ENCODE measurements around the gene RIC8B. TPM values are rescaled to one million over a fixed set of nuclear protein-coding genes. Genes with fewer than 3 reads are reported as not detected.

The RIC8B gene
- total and polyA plus RNA-seq, 5 donors, result 9.0 to 24.2 (median 20.4) TPM

- no peak for DNase-seq
- Histone ChIP-seq H3K4me1 (ENCODE audit: control insufficient read depth, insufficient read depth, low read length) (peaks cover 4% of the 10 kb centered on the region), H3K9me3 (ENCODE audit: control insufficient read depth, low read length) (no peaks in the 10 kb centered on the region), H3K4me3 (ENCODE audit: low read length) (no peak overlapping the region), H3K27ac (ENCODE audit: low read length) (no peak overlapping the region), H3K27me3 (ENCODE audit: control insufficient read depth, insufficient read depth) (no peaks in the 10 kb centered on the region)
- intact Hi-C loops (cut with DNase I), result no loop called here
- WGBS, result 94% methylated on average over 5 of the region's 5 CpGs
- ATAC-seq, result no peak
Measured at GRCh38 chr12:106851306-106851705, 76.8 kb downstream of the RIC8B start.

- intact Hi-C loops (cut with DNase I), result no loop called here
- Histone ChIP-seq H3K27me3 (ENCODE audit: control insufficient read depth, insufficient read depth) (no peaks in the 10 kb centered on the region), H3K9me3 (ENCODE audit: control insufficient read depth, low read length) (no peaks in the 10 kb centered on the region), H3K4me3 (ENCODE audit: low read length) (no peak overlapping the region), H3K27ac (ENCODE audit: low read length) (no peak overlapping the region), H3K4me1 (ENCODE audit: control insufficient read depth, insufficient read depth, low read length) (peaks cover 4% of the 10 kb centered on the region)
- DNase-seq, result no peak
- 93% methylated on average over 4 of the region's 4 CpGs for WGBS
- ATAC-seq, result no peak
Measured at GRCh38 chr12:106854723-106855122, 80.2 kb downstream of the RIC8B start.

GRCh38 chr12:106855221-106855758 is 80.8 kb downstream of the RIC8B start:
- 83% methylated on average over 2 of the region's 2 CpGs for WGBS
- Histone ChIP-seq H3K4me1 (ENCODE audit: control insufficient read depth, insufficient read depth, low read length) (peaks cover 1% of the 10 kb centered on the region), H3K9me3 (ENCODE audit: control insufficient read depth, low read length) (no peaks in the 10 kb centered on the region), H3K27me3 (ENCODE audit: control insufficient read depth, insufficient read depth) (no peaks in the 10 kb centered on the region), H3K4me3 (ENCODE audit: low read length) (no peak overlapping the region), H3K27ac (ENCODE audit: low read length) (no peak overlapping the region)
- ATAC-seq (no peak), DNase-seq (no peak)
- intact Hi-C loops (cut with DNase I), result no loop called here

- H3K27me3 ChIP-seq (ENCODE audit: control insufficient read depth, insufficient read depth), result no peaks in the 10 kb centered on the region
- ATAC-seq, result no peak
- no peak for DNase-seq
- intact Hi-C loops (cut with DNase I), result no loop called here
- H3K27ac ChIP-seq (ENCODE audit: low read length), result no peak overlapping the region
- no peak overlapping the region for H3K4me3 ChIP-seq (ENCODE audit: low read length)
- WGBS, result 97% methylated on average over 3 of the region's 3 CpGs
- no peaks in the 10 kb centered on the region for H3K9me3 ChIP-seq (ENCODE audit: control insufficient read depth, low read length)
- no peaks in the 10 kb centered on the region for H3K4me1 ChIP-seq (ENCODE audit: control insufficient read depth, insufficient read depth, low read length)
Measured at GRCh38 chr12:106861984-106862916, 87.8 kb downstream of the RIC8B start.

GRCh38 chr12:106863189-106863588 is 88.7 kb downstream of the RIC8B start:
- WGBS, result 67% methylated on average over 1 of the region's 1 CpG
- no peaks in the 10 kb centered on the region for H3K27me3 ChIP-seq (ENCODE audit: control insufficient read depth, insufficient read depth)
- no peak for ATAC-seq
- no peak overlapping the region for H3K4me3 ChIP-seq (ENCODE audit: low read length)
- intact Hi-C loops (cut with DNase I), result no loop called here
- H3K4me1 ChIP-seq (ENCODE audit: control insufficient read depth, insufficient read depth, low read length), result no peaks in the 10 kb centered on the region
- no peaks in the 10 kb centered on the region for H3K9me3 ChIP-seq (ENCODE audit: control insufficient read depth, low read length)
- no peak overlapping the region for H3K27ac ChIP-seq (ENCODE audit: low read length)
- DNase-seq, result no peak

- 82% methylated on average over 3 of the region's 3 CpGs for WGBS
- Histone ChIP-seq H3K27ac (ENCODE audit: low read length) (no peak overlapping the region), H3K27me3 (ENCODE audit: control insufficient read depth, insufficient read depth) (no peaks in the 10 kb centered on the region), H3K4me3 (ENCODE audit: low read length) (no peak overlapping the region), H3K4me1 (ENCODE audit: control insufficient read depth, insufficient read depth, low read length) (no peaks in the 10 kb centered on the region), H3K9me3 (ENCODE audit: control insufficient read depth, low read length) (no peaks in the 10 kb centered on the region)
- DNase-seq, result no peak
- ATAC-seq, result no peak
- intact Hi-C loops (cut with DNase I), result no loop called here
Measured at GRCh38 chr12:106865683-106866082, 91.2 kb downstream of the RIC8B start.

GRCh38 chr12:106866426-106867080 is 92.1 kb downstream of the RIC8B start:
- intact Hi-C loops (cut with DNase I), result no loop called here
- DNase-seq (no peak), ATAC-seq (no peak)
- Histone ChIP-seq H3K27ac (ENCODE audit: low read length) (no peak overlapping the region), H3K4me1 (ENCODE audit: control insufficient read depth, insufficient read depth, low read length) (no peaks in the 10 kb centered on the region), H3K9me3 (ENCODE audit: control insufficient read depth, low read length) (no peaks in the 10 kb centered on the region), H3K27me3 (ENCODE audit: control insufficient read depth, insufficient read depth) (no peaks in the 10 kb centered on the region), H3K4me3 (ENCODE audit: low read length) (no peak overlapping the region)
- 82% methylated on average over 5 of the region's 5 CpGs for WGBS

GRCh38 chr12:106867651-106868050 is 93.2 kb downstream of the RIC8B start:
- H3K27ac ChIP-seq (ENCODE audit: low read length), result no peak overlapping the region
- H3K9me3 ChIP-seq (ENCODE audit: control insufficient read depth, low read length), result no peaks in the 10 kb centered on the region
- intact Hi-C loops (cut with DNase I), result no loop called here
- DNase-seq, result no peak
- 95% methylated on average over 3 of the region's 3 CpGs for WGBS
- H3K27me3 ChIP-seq (ENCODE audit: control insufficient read depth, insufficient read depth), result no peaks in the 10 kb centered on the region
- no peaks in the 10 kb centered on the region for H3K4me1 ChIP-seq (ENCODE audit: control insufficient read depth, insufficient read depth, low read length)
- H3K4me3 ChIP-seq (ENCODE audit: low read length), result no peak overlapping the region
- no peak for ATAC-seq

GRCh38 chr12:106868982-106869700 is 94.7 kb downstream of the RIC8B start:
- 87% methylated on average over 10 of the region's 10 CpGs for WGBS
- no peak for ATAC-seq
- H3K4me1 ChIP-seq (ENCODE audit: control insufficient read depth, insufficient read depth, low read length), result no peaks in the 10 kb centered on the region
- H3K4me3 ChIP-seq (ENCODE audit: low read length), result no peak overlapping the region
- H3K9me3 ChIP-seq (ENCODE audit: control insufficient read depth, low read length), result no peaks in the 10 kb centered on the region
- intact Hi-C loops (cut with DNase I), result no loop called here
- no peak for DNase-seq
- no peaks in the 10 kb centered on the region for H3K27me3 ChIP-seq (ENCODE audit: control insufficient read depth, insufficient read depth)
- no peak overlapping the region for H3K27ac ChIP-seq (ENCODE audit: low read length)

GRCh38 chr12:106870116-106870515 is 95.6 kb downstream of the RIC8B start:
- intact Hi-C loops (cut with DNase I), result no loop called here
- ATAC-seq, result no peak
- DNase-seq, result no peak

GRCh38 chr12:106871477-106871876 is 97.0 kb downstream of the RIC8B start:
- ATAC-seq, result no peak
- H3K4me3 ChIP-seq (ENCODE audit: low read length), result no peak overlapping the region

More at GRCh38 chr12:106870116-106870515, 95.6 kb downstream of the RIC8B start:
- Histone ChIP-seq H3K27ac (ENCODE audit: low read length) (no peak overlapping the region), H3K4me3 (ENCODE audit: low read length) (no peak overlapping the region), H3K4me1 (ENCODE audit: control insufficient read depth, insufficient read depth, low read length) (no peaks in the 10 kb centered on the region), H3K27me3 (ENCODE audit: control insufficient read depth, insufficient read depth) (no peaks in the 10 kb centered on the region), H3K9me3 (ENCODE audit: control insufficient read depth, low read length) (no peaks in the 10 kb centered on the region)

More at GRCh38 chr12:106871477-106871876, 97.0 kb downstream of the RIC8B start:
- 92% methylated on average over 1 of the region's 1 CpG for WGBS
- intact Hi-C loops (cut with DNase I), result no loop called here
- DNase-seq, result no peak
- no peaks in the 10 kb centered on the region for H3K27me3 ChIP-seq (ENCODE audit: control insufficient read depth, insufficient read depth)
- no peak overlapping the region for H3K27ac ChIP-seq (ENCODE audit: low read length)
- no peaks in the 10 kb centered on the region for H3K9me3 ChIP-seq (ENCODE audit: control insufficient read depth, low read length)
- no peaks in the 10 kb centered on the region for H3K4me1 ChIP-seq (ENCODE audit: control insufficient read depth, insufficient read depth, low read length)
